Testis (tissue), 2 donors: ENCODE measurements around the gene FST.

Experiments used
- POLR2A ChIP-seq: fragments of 450-650 bp; IDR thresholded peaks from one replicate; pipeline ENCODE4 v1.6.1; 2017; ENCODE audit warnings: antibody characterized with exemption, mild to moderate bottlenecking, moderate library complexity
- TF ChIP-seq, protein P1 (sequence below), 3 experiments: fragments of 450-650 bp in 2 of 3; fragments of 200-600 bp in 1 of 3; sonication (generic) in 1 of 3; IDR thresholded peaks; one replicate each; pipeline ENCODE4 v1.5.1; 2016 to 2019; ENCODE audit warnings: antibody characterized with exemption in 3 of 3, mild to moderate bottlenecking in 2 of 3, moderate library complexity in 1 of 3

DNA sequence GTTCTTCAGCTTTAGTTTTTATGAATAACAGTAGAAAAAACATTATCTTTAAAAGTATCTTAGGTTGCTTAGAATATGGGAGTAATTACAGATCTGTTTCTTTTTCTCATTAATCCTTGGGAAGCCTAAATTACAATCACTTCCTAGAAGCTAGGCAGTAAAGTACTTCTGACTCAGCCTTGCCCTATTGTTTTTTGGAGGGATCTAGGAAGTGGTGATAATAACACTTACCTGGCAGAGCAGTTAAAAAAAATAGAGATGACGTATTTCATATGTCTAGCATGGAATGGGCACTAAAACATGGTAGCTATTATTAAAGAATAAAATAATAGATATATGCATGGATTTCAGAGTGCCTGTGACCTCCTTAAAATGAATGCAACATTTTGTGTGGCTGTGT lies 8.2 kb upstream of the FST start:
- TF ChIP-seq, protein P1, sequence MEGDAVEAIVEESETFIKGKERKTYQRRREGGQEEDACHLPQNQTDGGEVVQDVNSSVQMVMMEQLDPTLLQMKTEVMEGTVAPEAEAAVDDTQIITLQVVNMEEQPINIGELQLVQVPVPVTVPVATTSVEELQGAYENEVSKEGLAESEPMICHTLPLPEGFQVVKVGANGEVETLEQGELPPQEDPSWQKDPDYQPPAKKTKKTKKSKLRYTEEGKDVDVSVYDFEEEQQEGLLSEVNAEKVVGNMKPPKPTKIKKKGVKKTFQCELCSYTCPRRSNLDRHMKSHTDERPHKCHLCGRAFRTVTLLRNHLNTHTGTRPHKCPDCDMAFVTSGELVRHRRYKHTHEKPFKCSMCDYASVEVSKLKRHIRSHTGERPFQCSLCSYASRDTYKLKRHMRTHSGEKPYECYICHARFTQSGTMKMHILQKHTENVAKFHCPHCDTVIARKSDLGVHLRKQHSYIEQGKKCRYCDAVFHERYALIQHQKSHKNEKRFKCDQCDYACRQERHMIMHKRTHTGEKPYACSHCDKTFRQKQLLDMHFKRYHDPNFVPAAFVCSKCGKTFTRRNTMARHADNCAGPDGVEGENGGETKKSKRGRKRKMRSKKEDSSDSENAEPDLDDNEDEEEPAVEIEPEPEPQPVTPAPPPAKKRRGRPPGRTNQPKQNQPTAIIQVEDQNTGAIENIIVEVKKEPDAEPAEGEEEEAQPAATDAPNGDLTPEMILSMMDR (IDR thresholded peaks at IDR 0.05) = no peak
- TF ChIP-seq POLR2A = no peak
